GM12872 (cell line): ENCODE data around the gene AATF.

Experiments used
- TF ChIP-seq, protein P1 (sequence below): IDR thresholded peaks from 3 replicates; pipeline ENCODE4 v1.5.1; 2011; ENCODE audit warnings: low read depth, mild to moderate bottlenecking, low read length, moderate library complexity; ENCODE audit not compliant: insufficient read depth

The AATF gene, protein sequence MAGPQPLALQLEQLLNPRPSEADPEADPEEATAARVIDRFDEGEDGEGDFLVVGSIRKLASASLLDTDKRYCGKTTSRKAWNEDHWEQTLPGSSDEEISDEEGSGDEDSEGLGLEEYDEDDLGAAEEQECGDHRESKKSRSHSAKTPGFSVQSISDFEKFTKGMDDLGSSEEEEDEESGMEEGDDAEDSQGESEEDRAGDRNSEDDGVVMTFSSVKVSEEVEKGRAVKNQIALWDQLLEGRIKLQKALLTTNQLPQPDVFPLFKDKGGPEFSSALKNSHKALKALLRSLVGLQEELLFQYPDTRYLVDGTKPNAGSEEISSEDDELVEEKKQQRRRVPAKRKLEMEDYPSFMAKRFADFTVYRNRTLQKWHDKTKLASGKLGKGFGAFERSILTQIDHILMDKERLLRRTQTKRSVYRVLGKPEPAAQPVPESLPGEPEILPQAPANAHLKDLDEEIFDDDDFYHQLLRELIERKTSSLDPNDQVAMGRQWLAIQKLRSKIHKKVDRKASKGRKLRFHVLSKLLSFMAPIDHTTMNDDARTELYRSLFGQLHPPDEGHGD

GRCh38 chr17:36948717-36949460 is at the start of gene AATF:
Gene AATF, plus strand, starts transcription at chr17:36948954. Its CDS starts 172 bp downstream, at chr17:36949126.
- TF ChIP-seq, protein P1, sequence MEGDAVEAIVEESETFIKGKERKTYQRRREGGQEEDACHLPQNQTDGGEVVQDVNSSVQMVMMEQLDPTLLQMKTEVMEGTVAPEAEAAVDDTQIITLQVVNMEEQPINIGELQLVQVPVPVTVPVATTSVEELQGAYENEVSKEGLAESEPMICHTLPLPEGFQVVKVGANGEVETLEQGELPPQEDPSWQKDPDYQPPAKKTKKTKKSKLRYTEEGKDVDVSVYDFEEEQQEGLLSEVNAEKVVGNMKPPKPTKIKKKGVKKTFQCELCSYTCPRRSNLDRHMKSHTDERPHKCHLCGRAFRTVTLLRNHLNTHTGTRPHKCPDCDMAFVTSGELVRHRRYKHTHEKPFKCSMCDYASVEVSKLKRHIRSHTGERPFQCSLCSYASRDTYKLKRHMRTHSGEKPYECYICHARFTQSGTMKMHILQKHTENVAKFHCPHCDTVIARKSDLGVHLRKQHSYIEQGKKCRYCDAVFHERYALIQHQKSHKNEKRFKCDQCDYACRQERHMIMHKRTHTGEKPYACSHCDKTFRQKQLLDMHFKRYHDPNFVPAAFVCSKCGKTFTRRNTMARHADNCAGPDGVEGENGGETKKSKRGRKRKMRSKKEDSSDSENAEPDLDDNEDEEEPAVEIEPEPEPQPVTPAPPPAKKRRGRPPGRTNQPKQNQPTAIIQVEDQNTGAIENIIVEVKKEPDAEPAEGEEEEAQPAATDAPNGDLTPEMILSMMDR = no peak

DNA sequence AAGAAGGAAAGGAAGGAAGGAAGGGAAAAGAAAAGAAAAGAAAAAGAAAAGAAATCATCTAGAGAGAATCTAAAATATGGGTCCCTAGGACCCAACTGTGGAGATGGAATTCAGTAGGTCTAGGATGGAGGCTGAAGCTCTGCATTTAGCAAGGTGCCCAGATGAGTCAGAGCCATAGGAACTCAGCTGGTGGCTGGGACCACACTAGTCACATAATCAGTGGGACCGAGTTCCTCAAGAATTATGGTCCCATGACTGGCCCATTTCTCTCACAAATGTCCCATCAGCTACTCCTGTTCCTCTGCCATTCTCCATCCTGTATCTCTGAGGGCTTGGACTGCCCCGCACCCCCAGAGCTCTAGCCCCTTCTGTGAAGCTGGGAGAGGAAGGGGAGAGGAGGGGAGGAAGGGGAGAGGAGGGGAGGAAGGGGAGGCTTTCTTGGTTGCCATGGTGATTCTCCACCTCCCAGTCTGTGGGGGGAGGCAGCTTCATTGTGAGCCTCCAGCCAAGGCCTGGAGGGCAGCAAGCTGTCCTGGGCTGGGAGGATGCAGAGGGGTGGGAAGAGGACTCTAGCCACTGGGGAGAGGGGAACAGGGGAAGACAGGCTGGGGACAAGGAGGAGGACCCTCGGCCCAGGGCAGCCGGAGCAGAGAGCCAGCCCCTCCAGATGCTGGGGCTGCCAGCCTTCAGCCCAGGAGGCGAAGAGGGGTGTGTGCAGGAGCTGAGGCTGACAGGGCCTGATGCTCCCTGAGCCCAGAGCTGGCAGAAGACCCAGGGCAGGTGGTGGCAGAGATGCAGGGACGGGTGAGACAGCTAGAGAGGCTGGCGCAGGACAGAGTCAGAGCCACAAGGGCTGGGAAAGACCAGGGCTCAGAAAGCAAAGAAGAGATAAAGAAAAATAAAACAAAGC is 49.2 kb upstream of the AATF start:
- TF ChIP-seq, protein P1 = no peak

DNA sequence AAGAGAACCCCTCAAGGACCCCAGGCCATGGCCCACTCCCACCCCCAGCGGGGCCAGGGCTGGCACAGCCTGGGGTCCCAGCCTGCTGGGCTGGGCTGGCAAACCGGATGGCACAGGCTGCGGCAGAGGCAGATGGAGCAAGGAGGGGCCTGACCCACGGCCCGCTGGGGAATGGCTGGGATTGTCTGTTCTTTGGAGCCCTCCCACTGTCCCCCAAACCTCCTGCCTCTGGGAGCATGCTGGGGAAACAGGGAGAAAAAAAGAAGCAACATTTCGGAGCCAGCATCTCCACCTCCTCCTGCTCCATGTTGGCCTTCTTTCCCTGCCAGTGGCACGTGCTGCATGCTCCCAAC is 48.6 kb upstream of the AATF start:
- TF ChIP-seq, protein P1 = no peak

- TF ChIP-seq, protein P1 = no peak
Measured at GRCh38 chr17:36901506-36901905, 47.2 kb upstream of the AATF start.

DNA sequence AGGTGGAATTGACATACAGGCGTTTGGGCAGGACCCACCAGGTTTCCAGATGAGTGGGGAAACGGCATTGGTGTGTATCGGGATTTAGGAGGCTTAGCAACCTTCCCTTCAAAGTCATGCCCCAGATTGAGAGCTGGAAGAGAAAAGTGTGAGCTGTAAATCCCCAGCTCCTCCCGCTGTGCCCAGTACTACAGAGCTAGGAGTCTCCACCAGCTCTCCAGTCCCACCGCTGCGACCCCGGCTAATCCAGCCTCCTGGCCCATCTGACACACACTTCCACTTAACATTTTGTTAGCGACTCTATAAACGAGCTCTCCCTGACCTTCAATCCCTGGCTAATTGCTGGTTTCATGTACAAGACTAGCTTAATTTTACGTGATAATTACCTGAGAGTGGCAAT is 41.3 kb upstream of the AATF start:
- TF ChIP-seq, protein P1 = no peak

DNA sequence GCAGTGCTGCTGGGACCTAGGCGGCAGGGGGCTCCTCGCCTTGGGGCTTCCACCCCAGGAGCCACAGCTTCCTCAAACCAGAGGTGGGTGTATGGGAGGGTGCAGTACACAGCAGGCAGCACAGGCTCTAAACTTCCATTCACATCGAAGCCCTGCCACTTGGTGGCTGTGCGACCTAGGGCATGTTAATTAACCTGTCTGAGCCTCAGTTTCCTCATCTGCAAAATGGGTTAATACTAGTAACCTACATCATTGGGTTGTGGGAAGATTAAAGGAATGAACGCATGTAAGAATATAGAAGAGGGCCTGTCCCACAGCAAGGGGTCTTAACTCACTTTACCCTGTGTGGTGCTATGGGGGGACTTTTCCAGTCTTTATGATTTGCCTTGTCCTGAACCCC is 38.2 kb upstream of the AATF start:
- TF ChIP-seq, protein P1 = no peak
